HG02938 (cell line): Measurements from ENCODE around the gene PARP1.
"Not testable (repeated sequence)": the region's sequence is repeated elsewhere in the genome, so short reads cannot be mapped to it uniquely, and the experiment has no call there.

Source experiments
- ATAC-seq: cut with Tn5 transposase; IDR thresholded peaks from one replicate; pipeline ENCODE4 v1.9.1; 2021; ENCODE audit warnings: mild to moderate bottlenecking, moderate library complexity; ENCODE audit not compliant: unreplicated experiment

Gene PARP1

DNA sequence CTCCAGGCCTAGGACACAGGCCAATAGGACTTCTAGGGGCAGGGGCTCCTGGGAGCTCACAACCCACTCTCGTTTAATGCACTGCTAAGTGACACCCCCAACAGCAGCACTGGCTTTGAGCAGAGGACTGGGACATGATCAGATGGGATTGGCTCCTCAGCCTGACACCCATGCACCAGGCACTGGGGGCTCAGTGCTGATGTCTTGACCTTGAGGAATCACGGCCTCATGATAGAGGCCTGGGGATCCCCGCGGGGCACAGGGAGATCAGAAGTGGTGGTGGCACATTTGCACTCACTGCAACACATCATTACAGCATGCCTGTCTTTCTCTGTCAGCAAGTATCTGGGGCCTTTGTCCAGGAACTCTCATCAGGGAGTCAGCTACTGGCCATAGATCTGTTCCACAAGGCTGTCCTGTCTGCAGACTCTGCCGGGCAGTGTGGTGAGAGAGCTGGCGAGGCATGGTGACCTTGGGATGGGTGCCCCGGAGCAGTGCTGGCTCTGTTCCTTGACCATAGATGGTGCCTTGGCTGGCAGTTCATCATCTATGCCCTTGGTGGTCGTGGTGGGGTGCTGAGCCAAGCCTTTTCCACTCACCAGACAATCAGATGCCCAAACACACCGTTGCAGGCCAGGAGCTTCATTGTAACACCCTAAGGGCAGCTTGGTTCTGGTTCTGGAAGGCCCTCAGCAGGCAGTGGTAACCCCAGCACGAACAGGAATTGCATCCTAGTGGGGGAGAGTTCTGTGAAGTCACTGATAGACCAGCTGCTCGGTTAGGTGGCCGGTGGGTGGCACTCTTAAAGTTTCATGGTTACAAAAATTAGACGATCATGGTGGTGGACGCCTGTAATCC, 22.2 kb upstream of the PARP1 start:
- ATAC-seq: no peak

DNA sequence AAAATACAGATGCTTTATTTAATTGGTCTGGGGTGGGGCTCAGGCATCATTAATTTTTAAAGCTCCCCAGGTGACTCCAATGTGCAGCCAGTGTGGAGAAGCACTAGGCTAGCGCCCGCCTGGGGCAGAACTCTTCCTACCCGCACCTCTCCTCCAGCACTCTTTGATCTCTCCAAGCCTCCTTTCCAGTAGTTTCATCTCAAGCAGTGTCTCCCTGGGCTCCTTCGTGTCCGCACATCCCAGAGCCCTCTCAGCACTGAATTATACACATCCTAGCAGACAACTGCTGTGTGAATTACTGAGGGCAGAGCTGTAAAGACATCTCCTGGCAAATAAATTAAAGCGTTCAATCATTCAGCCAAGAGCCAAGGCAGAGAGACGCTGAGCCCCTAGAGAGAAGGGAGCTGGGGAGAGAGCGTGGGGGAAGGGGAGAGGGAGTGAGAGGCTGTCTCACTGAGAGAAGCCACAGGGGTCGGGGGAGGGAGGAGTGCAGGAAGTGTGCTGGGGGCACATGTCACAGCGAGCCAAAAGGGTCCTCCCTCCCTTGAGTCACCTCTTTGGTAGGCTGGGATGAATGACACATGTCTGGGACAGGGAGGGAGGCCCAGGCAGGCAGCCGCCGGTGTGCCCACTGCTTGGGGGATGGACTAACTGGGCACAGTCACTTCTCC, 21.0 kb upstream of the PARP1 start:
- no peak for ATAC-seq

DNA sequence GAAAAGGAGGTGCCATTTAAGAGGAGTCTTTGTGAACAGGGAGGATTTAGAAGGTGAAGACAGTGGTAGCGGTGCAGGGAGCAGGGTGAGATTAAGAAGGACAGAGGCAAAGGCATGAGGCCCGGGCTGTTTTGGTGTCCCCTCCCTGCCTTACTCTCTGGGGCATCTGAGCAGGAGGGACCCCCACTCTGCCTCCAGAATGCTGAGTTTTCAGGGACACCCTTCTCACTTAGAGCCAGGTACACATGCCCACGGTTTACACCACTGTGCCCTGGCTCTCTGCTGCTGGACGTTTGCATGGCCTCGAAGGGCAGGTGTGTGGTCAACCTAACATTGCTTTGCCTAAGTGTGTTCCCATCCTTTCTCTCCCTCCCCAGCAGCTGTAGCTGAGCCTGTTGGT, 20.5 kb upstream of the PARP1 start:
- no peak for ATAC-seq

DNA sequence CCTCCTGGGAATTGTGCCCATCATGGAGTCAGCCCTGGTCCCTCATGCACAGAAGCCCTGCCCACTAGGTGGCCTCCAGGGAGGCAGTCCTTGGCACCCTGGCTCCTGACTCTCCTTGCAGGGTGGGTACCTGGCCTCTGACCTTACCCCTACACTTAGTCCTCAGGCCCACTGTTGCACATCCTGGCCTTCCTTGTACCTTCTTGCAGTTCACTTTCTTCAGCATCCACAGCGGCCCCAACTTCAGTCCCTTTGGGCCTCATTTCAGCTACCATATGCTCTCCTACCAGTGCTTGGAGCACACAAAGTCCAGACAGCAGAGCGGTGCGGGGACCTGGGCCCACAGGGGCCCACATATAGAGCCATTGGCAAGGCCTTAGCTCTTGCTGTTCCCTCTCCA, 19.2 kb upstream of the PARP1 start:
- ATAC-seq: no peak

GRCh38 chr1:226426395-226426794, 18.5 kb upstream of the PARP1 start:
- not testable (repeated sequence) for ATAC-seq

- ATAC-seq: no peak
Observed at GRCh38 chr1:226425431-226426031, 17.6 kb upstream of the PARP1 start.

GRCh38 chr1:226425004-226425378, 17.1 kb upstream of the PARP1 start:
- ATAC-seq: no peak

DNA sequence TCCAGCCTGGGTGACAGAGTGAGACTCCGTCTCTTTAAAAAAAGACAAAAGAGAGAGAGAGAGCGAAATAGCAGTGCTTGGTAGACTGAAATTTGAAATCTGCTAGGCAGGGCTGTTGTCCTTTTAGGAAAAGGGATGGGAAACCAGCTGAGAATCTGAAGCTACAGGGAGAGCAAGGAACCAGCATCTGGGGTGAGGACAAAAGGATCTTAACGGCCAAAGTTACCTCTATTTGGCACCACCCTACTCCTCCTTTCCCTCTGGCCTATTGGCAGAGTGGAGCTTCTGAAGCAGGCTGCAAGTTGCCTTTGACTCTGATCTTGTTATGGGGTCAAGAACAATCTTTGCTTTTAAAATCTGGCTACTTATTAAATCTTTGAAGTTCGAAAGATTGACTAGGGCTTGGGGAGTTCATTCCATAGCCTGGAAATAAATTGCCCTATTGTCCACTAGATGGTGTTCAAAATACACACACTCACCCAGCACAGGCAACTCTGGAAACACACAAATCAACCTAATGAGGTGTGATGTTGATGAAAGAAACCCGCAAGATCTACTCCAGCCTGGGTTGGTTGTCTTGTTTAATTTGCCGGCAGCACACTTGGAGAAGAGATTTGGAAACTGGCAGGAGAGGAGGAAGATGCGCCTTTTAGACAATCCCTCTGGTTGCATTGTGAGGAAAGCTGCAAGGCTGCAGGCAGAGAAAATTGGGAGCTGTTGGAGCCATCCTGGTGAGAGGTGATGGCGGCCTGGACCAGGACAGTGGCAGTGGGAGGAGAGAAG, 16.5 kb upstream of the PARP1 start:
- peak; percentile 61 for ATAC-seq

DNA sequence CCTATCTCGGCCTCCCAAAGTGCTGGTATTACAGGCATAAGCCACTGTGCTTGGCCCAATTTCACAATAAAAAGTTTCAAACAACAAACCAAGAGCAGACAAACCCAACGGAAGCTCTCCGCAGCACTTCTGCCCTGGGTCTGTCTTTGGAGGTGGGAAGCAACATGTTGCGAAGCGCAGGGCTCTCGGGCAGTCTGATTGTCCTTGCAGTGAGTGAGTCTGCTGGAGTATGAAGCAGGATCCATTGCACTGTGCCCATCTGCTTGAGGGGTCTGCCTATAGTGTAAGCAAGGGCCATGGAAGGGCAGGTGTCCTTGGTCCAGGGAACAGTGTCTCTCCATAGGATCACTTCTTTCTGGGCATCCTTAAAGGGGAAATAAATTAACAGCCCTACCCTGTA, 14.6 kb upstream of the PARP1 start:
- no peak for ATAC-seq

DNA sequence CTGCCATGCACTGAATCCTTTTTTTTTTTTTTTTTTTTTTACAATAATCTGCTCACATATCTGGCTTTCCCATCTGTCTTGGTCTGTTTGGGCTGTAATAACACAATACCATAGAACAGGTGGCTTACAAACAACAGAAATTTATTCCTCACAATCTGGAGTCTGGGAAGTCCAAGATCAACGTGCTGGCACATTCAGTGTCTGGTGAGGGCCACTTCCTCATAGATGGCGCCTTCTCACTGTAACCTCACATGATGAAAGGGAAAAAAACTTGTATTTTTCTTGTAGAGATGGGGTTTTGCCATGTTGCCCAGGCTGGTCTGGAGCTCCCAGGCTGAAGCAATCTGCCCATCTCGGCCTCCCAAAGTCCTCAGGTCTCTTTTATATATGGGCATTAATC, 13.0 kb upstream of the PARP1 start:
- no peak for ATAC-seq

- ATAC-seq: no peak
Observed at GRCh38 chr1:226420328-226420727, 12.4 kb upstream of the PARP1 start.

DNA sequence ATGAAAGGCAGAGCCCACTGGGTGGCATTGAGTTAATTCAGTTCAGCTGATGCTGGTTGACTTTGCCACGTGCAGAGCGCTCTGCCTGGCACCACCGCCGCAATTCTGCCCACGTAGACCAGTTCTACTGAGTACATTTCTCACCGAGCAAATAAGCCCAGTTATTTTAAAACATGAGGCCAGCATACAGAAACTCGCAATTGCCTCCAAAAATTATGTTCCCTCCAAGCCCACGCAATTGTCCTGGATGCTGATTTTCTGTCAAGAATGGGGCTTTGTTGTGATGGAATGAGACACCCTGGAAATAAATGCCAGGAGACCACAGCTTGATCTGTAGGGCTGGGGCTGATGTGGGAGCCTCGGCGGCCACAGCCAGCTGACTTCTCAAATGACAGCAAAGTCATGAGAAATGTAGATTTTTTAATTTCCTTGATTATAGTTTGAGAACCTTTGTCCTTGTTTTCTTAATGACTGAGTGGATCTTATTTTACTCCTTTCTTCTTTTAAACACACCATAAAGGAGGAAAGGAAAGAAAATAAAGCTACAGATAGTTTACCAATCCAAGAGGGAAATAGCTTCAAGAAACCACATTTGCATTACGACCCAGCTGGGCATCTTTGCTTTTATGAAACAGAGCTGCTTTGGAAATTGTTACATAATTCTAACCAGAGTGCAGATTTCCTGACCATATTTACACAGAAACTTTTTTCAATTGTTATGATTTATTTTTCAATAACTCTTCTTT, 11.6 kb upstream of the PARP1 start:
- ATAC-seq: no peak

- no peak for ATAC-seq
Observed at GRCh38 chr1:226417830-226418546, 10.1 kb upstream of the PARP1 start.

- ATAC-seq: no peak
Observed at GRCh38 chr1:226417350-226417749, 9.5 kb upstream of the PARP1 start.

DNA sequence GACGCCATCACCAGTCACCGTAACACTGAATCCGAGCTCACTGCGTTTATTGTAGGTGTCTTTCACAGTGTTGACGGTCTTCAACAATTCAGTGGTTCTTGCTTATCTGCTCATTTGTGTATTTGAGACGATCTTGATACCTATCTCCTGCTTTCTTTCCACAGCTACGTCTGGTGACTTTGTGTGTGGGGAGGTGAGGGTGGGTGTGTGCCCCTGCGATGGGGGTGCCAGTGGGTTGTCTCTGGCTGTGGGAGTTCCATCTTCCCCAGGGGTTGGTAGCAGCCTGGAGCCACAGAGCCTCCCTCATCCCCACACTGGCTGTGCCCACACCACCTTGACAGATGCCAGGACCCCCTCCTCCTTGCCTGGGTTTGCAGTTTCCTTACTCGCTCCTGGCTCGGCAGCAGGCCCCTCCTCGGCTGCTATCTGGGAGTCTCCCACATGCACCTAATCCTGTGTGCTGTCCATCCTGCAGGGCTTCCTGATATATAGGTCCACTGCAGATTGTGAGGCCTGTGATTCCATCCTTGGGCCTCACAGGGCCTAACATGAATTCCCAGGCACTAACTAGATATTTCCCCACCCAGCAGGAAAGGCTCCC, 6.3 kb upstream of the PARP1 start:
- no peak for ATAC-seq

- ATAC-seq: no peak
Observed at GRCh38 chr1:226411619-226412018, 3.7 kb upstream of the PARP1 start.

- no peak for ATAC-seq
Observed at GRCh38 chr1:226410958-226411357, 3.1 kb upstream of the PARP1 start.

DNA sequence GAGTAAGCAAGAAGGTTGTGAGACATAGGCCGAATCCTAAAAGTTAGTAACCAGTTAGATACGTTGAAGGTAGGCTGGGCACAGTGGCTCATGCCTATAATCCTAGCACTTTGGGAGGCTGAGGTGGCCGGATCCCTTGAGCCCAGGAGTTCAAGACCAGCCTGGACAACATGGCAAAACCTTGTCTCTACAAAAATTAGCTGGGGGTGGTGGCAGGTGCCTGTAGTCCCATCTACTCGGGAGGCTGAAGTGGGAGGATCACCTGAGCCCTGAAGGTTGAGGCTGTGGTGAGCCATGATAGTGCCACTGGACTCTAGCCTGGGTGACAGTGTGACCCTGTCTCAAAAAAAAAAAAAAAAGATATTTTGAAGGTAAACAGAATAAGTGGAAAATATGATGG, 1.5 kb upstream of the PARP1 start:
- no peak for ATAC-seq
